Stimulated activated CD4-positive, alpha-beta T cell treated with anti-CD3 and anti-CD28 coated beads, Interleukin-2, amount 100 ng/mL, for 4 hours (primary cell): ENCODE measurements around the gene ANO6.

ENCODE experiments used
- DNase-seq: peaks from one replicate; pipeline ENCODE4 v3.0.0-alpha.2; 2020; ENCODE audit warnings: low read depth

ANO6 gene

DNA sequence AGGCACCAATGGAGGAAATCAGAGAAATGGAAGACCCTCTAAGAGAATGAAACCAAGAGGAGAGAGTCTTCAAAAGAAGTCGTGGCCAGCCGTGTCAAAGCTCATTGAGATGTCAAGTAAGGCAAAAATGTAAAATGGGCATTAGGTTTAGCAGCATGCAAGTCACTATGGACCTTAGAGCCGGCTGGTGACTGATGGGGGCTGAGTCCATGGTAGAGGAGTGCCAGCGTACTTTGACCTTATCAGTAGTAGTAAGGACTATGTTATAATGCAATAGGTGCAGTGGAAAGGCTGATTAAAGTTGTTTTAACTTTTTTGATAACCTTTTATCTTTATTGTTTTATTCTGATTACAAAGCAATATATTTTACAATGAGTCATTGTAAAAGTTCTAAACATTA, 66.5 kb downstream of the ANO6 start:
- no peak for DNase-seq

DNA sequence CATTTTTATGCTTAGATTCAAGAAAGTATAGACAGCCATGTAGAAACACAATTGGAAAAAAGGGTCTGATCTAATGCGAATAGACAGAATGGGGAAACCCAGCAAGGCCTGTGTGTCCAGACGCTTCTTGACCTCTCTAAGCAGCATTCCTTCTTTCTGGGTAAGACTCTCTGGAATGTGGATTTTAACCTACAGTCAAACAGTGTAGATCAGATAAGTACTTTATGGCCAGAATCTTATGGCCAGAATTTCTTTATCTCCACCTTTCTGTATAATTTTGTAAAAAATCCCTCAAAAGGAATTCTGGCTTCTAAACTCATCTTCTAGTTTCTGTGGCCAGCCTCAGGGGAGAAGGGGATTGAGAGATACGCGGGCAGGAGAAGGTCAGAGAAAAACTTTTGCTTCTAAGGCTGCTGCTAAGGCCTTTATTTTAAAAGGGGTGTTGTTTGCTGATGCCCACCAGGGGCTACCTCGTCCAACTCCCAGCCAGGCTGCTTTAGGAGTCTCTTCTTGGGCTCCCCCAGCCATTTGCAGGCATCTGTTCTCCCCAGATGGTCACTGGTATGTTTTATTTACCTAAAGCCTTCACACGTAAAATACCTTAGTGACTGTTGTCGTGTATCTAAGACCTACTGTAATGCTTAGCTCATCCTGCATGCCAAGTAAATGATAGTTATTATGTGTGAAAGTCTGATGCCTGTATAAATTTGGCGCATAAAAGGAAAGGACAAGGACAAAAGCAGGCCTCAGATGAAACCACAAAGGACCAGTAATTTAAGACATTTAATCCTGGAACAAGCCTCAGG, 68.4 kb downstream of the ANO6 start:
- no peak for DNase-seq

DNA sequence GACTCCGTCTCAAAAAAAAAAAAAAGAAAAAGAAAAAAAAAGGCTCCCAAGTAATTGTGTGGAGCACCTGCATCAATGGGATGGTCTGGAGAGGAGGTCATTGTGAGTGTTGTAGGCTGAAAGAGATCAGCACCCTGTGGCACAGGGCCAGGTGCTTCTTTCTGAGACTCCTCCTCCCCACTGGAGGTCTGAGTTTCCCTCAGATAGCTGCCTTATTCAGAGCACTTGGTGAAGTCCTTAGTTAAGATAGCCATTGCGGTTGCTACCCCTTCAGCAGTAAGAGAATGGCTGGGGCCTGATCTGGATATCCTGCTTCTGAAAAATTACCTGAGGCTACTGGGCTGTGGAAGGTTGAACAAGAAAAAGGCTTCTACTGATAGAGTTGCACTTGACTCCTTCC, 69.8 kb downstream of the ANO6 start:
- DNase-seq, result no peak

DNA sequence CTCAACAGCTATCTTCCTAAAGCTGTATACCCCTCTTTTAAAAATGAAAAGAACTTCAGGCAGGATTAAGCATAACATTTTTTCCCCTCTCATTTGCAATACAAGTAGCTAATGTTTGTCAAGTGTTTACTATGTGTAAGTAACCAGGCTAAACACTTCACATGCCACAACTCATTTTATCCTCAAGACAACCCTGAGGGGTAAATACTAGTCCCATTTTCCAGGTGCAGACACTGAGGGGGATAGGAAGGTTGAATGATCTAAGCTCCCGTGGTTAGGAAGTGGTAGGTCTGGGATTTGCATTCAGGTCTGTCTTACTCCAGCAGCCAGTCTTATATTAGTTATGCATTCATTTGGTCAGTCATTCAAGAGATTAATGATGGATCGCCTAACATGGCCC, 70.7 kb downstream of the ANO6 start:
- DNase-seq, result no peak

DNA sequence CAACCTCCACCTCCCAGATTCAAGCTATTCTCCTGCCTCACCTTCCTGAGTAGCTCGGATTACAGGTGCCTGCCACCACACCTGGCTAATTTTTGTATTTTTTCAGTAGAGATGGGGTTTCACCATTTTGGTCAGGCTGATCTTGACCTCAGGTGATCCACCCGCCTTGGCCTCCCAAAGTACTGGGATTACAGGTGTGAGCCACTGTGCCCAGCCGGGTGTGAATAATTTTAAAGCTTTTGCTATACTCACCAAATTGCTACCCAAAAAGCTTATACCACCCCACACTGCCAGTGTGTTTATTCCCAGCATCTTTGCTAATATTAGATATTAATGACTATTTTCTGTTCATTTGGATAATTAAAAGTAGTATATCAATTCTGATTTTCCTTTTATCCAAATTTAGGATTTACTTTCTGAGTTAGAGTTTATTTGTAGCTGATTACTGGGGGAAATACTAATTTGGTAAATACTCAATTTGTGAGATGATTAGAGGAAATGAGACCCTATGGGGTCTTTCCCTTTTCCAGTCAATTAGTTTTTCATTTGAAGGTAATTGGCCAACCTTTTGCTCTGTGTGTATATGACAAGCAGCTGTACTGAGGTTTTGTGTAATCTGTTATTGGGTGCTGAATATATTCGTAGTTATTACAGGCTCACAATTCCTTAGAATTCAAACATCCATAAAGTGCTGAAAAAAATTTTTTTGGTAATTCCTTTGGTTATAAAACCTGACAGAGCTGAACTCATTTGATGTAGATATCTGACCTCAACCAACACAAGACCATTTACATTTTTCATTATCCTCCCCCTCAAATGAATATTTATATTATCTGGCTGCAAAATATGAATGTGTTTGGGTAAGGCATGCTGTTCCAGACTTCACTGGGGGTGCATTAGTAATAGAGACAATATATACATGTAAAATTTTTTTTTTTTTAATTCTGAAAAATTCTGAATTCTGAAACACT, 73.6 kb downstream of the ANO6 start:
- DNase-seq, result no peak

DNA sequence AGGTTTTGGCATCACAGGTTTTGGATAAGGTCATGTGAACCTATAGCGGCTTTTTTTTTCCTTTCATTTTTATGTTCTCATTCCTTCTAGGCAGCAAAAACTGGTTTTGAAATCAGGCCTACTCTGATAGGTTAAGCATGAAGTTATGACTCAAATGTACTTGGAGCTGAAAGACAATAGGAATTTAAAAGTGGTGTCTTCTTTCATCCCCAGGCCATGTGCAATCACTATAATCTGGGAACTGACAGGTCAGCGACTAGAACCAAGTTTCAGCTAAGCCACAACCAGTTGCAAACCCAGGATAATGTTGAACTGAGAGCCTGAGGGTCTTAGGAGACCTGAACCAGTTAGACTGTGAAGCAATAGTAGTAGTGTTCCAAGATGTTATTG, 74.3 kb downstream of the ANO6 start:
- no peak for DNase-seq

DNA sequence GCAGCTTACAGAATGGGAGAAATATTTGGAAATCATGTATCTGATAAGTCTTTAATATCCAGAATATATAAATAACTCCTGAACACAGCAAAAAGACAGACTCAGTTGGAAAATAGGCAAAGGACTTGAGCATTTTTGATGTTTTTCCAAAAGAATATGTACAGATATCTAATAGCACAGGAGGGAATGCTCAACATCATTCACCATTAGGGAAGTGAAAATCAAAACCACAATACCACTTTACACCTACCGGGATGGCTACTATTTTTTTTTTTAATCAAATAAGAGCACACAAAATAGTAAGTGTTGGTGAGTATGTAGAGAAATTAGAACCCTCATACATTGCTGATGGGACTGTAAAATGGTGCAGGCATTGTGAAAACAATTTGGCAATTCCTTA, 75.6 kb downstream of the ANO6 start:
- no peak for DNase-seq

DNA sequence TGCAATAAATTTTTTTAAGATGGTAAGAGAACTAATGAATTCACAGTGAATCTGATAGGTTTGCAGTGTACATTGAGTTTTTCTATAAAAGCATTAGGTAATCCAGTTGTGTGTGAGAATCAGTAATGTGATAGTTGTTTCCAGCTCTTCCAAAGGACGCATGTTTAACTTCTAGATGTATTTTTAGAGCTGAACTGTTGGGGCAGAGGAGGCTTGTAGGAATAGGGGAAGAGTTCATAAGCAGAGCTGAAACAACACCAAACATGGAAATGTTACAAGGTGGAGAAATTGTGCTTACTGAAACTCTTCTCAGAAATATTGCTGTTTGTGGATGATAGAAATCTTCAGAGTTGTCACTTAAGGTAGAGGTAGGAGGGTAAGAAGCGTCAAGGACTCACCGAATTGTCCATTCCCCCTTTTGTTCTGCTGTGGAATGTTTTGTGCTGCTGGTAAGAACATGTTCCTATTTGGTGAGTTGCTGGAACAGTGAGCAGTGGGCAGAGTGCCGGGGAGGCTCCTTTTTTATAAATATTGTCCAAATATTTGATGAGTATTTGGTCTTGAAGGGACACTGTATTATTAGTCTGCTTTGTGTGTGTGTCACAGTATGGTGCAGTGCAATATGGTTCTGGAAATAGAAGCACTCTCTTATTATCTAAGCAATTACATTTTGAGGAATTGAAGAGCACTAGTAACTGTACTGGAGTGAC, 76.7 kb downstream of the ANO6 start:
- no peak for DNase-seq

DNA sequence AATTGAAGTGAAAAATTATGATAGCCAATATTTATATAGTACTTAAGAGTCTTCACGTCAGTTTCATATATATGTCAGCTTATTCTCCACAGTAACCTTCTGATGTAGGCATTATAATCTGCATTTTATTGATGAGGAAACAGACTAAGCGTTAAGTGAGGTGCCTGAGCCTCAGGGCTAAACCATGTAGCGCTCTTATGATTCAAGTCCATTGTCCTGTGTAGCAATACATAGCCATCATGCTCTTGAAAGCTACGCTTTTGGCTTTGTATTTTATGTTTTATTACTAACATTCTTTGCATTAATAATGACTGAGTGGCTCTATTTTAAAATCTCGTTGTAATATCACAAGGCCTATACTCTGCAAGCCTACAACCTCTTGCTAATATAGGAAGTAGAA, 79.0 kb downstream of the ANO6 start:
- no peak for DNase-seq

DNA sequence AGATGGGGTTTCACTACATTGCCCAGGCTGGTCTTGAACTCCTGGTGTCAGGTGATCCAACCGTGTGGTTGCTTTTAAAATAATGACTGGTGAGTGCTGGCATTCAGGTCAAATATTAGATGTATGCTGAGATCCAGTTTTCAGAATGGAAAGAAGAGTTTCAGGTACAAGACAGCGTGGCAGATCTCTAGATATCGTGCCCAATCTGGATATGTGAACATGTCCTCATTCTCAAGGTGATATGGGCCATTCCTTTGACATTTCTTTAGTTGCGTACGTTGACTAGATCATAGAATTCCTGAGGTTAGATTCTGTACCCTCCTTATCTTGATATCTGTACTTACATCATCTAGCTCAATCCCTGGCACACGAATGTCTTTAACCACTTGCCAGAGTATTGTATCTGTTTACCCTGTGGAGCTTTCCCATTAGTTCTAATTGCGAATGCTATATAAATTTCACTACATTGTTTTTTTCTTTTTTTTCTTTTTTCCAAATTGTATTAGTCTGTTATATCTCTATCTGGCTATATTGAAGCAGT, 80.2 kb downstream of the ANO6 start:
- DNase-seq, result no peak

DNA sequence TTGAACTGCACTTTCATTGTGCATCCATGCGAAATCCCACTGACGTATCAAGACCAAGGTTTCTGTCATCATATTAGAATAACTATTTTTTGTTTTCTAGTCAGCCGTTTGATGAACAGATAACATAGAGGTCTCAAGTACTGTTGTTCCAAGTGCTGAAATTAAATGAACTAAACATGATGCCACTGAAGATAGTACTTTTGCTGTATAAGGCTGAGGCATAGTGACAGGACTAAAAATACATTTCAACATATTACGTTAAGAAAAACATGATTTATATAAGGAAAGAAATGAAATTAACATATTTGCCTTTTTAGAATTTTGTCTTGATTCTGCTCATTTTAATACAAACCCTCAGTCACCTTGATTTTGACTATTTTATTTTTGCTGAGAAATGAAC, 82.2 kb downstream of the ANO6 start:
- no peak for DNase-seq

DNA sequence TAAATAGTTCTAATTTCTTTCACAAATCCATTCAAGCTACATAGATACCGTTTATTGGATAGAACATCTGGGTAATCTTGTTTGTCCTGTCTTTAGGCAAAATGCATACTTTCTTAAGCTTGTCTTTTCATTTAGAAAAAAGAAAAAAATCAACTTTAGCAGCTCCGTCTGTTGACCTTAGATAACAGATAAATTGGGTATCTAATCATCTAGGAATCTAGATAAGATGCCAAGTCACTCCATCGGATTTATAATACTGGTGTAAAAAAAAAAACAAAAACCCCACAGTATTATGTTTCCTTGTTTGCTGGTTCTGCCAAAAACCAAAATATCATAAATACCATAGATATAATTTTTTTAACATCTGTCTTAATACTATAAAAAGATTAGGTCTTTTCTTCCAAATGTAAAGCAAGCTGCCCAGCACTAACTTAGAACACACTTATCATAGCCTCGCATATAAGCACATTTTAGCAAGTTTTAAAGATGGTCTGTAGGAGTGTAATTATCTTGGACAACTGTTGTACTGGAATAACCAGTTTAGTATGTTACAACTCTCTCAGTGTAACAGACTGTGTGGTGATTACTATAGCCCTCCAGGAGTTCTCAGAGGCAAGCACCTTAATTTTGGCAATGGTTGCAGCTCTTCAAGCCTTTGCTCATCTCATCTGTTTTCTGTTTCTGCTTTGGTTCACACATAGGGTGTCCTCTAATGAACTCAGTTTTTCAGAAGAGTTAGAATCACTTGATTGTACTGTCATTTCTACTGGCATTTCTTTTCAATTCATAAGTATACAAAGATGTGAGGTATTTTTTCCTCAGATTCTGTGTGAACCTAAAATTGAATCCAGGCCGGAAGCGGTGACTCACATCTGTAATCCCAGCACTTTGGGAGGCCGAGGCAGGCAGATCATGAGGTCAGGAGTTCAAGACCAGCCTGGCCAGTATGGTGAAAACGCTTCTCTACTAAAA, 83.1 kb downstream of the ANO6 start:
- DNase-seq, result no peak

DNA sequence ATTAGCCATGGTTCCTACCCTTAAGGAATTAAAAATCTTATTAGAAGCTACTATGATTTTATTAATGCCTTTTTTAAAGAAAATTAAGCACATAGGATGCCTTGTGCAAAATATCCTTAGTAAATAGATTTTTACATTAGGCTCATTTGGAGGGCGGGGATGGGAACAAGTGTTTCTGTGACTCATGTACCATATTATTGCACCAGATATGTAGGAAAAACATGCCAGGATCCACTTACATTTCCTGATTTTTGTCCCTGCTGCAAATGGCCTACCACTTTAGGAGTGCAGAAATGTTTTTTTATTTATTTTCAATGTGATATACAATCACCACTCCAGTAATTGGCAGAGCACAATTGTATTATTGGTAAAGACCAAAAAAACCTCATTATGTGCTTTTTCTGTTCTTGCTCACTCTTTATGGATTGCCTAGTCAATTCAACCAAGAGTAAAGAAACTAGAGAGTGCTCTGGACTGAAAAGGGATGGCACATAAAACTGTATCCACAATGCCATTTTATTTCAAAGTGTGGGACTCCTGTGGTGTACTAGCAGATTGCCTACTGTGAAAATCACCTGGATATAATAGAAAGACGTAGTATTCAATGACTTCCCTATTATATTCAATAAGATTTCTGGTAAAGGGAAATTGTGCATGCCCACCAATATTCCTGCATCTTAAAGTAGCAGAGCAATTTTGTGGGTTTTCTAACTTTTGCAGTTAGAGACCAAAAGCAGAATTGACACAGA, 86.9 kb downstream of the ANO6 start:
- no peak for DNase-seq

DNA sequence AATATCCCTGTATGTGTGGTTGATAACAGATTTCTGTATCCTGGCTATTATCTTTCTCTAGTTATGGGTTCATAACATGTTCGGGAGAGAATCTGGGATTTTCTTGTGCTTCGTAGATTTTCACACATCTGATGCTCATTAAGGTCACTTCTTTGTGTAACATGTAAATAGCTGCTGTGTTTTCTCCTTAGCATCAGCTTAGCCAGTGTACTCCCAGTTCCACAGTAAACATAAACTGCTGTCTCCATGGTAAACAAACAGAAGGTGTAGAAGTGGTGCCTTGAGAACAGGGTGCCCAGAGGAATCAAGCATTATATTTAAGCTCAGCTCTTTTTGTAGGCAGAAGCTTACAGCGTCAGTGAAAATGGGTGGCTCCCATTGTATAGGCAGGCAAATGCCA, 88.0 kb downstream of the ANO6 start:
- no peak for DNase-seq

DNA sequence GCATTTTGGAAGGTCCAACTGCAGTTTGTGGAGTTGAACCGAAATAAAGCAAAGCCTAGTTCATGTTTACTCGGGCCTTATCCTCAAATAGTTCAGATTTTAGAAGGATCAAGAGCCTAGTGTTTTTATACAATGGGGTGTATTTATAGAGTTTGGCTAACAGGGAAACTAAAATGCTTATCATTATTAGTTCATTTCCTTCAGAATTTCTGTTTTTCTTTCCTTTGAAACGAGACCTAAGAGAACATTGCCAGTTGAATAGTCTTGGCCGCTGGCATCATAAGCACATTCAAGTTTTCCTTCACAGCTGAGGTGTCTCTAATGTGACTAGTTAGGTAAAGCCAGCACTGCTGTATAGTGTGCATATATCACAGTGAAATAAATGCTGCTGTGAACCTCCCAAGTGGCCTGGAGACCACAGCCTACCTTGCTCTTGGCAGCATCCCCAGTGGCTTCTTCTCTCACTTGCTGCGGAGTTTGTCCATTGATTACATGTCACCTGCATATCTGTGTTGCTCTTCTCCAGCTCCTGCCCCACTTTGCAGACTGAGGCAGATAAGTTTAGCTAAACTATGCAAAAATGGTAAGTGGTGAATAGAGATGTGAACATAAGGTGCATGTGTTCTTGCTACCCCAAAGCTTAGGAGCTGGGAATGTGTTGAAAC, 88.8 kb downstream of the ANO6 start:
- no peak for DNase-seq

DNA sequence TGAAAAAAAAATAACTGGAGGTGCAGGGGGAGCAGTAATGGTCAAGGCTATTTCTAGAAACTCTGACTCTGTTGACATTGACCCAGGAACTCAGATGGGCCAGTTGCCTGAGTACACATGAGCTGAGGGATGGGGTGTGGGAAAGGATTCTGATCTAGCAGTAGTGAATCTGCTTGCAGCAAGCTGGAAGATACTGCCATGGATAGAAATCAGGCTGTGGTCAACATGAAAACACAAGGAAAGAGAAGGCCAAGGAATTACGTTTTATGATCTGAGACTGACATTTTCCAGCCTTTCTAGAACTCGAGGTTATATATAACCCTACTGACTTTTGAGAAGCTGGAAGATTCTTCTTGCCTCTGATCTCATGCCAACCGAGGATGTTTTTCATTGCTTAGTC, 90.0 kb downstream of the ANO6 start:
- no peak for DNase-seq

DNA sequence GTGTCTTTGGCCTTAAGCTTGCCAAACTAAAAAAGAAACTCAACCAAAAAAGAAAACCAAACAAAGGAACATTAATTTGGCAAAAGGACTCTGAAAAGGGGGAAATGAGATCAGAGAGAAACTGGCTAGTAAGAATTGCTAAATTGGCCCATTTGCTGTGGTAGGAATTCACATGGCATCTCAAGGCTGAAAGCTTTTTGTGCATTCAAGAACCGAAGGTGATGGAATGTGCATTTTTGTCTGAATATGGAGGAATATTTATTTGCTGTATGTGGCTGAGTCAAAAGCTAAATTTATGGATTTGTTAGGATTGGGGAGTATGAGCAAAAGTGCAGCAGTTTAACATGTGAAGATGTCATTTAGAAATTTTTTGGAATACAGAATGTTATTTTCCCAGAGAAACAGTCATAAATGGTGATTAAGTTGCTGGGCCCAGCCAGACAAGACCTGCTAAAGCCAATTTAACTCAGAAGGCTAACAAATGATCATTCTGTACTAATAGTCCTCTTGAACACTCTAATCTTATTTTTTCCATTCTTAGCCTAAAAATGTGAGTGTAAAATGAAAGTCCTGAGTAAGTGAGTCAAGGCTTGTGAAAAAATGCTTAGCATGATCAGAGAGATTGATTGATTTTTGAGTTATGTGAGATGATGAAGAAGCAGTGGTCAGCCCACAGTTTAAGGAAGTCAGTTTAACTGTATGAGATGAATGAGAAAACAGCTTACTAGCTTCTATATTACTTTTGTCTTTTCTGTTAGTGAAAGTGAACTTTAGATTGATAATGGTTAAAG, 94.1 kb downstream of the ANO6 start:
- no peak for DNase-seq

DNA sequence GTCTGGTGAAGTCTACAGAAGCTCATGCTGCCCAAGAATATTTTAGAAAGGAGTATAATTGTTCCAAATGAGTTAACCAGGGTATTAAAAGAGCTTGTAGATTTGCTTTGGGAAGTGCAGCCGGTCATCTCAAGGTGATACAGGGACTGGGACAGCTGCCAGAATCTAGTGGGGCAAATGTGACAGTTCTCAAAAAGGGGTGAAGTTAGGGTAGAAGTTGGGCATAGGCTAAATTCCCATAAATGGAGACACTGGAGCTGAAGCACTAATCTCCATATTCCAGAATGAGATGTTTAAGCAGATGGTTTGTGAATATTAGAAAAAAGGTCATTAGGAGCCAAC, 94.7 kb downstream of the ANO6 start:
- DNase-seq, result no peak

DNA sequence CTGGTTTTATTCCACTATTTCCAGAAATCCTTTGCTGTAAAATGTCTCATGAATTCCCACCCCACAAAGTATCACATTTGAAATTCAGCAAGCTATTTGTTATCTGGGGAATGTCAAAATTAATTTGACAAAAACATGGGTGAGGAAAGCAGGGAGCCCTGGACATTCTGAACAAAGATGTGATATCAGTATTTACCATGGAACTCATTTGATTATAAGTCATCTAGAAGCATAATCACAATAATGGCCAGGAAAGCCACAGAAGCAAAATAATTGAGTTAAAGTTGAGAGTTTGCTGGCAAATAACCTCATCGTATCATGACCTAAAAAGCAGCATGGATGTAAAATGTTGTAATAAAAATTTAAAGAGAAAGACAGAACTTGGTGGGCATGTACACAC, 96.1 kb downstream of the ANO6 start:
- no peak for DNase-seq
